ENCODE results near the gene TMEM165. TPM values are rescaled to one million over a fixed set of nuclear protein-coding genes. Genes with fewer than 3 reads are reported as not detected.

TMEM165 gene
- total and polyA plus RNA-seq, 9 of the 15 experiments (the other 6 are each of a cell fraction or from before 2014, with no cell fraction given) = 21.3 to 145 (median 96.8) TPM

DNA sequence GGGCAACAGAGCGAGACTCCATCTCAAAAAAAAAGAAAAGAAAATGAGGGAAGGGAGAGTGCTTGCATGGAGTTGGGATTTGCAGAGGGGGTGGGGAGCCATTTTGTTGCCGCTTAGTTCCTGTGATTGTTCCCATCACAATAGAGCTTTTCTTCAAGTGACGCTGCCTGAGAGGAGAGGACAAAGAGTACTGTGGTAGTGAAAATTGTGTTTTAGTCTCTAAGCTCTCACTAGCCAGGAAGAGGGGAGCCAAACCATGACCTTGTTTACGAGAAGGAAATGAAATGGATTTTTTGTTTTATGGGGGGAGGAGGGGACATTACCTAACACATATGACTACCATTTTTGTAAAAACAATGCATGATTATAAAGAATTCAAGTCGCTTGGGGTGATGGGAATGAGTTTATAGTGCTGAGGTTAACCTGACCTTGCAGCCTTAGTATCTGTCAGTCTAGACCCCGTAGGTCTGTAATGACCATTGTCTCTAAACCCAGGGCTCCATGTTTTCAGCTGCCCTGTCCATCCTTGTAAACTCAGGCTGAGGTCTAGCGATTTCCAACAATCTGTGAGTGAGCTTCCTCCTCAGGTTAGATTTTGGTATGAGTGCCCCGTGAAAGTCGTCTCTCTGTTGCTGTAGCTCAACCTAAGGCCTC lies 30.9 kb upstream of the TMEM165 start (continued):
- TF ChIP-seq, protein P1, sequence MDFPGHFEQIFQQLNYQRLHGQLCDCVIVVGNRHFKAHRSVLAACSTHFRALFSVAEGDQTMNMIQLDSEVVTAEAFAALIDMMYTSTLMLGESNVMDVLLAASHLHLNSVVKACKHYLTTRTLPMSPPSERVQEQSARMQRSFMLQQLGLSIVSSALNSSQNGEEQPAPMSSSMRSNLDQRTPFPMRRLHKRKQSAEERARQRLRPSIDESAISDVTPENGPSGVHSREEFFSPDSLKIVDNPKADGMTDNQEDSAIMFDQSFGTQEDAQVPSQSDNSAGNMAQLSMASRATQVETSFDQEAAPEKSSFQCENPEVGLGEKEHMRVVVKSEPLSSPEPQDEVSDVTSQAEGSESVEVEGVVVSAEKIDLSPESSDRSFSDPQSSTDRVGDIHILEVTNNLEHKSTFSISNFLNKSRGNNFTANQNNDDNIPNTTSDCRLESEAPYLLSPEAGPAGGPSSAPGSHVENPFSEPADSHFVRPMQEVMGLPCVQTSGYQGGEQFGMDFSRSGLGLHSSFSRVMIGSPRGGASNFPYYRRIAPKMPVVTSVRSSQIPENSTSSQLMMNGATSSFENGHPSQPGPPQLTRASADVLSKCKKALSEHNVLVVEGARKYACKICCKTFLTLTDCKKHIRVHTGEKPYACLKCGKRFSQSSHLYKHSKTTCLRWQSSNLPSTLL (IDR thresholded peaks at IDR 0.05) = no peak

DNA sequence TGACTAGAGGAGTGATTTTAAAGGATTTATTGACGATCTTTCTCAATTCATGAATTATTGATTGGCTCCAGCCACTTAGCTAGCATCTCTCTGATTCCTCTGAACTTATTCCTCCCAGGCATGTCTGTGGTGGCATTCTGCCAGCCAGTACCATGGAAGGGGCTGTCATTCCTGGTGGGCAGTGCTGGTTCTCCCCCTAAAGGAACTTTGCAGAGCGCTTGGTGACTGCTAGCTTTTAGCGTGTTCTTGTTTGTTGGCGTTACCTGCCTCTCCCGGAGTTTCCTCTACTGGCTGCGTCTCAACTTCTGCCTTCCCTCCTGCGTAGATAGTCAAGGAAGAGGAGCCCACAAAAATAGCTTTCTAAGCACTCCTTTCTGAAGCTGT lies 30.4 kb upstream of the TMEM165 start:
- Histone ChIP-seq H3K27ac (ENCODE audit: extremely low read depth, low read depth, low read length) (no peak overlapping the region), H2AFZ (ENCODE audit: low read depth, low read length) (no peak overlapping the region), H3K9ac (ENCODE audit: insufficient read depth in 1 of 2, low read depth in 2 of 2, low read length in 2 of 2) (no peak overlapping the region), H4K20me1 (replicated peaks; ENCODE audit: control insufficient read depth, insufficient read depth, low read length) (no peaks in the 10 kb centered on the region), H3K27me3 (ENCODE audit: control insufficient read depth in 2 of 2, insufficient read depth in 2 of 2, low read length in 2 of 2) (no peaks in the 10 kb centered on the region), H3K4me1 (replicated peaks in 1 of 2; ENCODE audit: control insufficient read depth in 2 of 2, insufficient read depth in 2 of 2, low read length in 2 of 2) (peaks cover 3 to 4% of the 10 kb centered on the region in 2 experiments; a peak in 2 of 5 replicates), H3K79me2 (ENCODE audit: control insufficient read depth, insufficient read depth, low read length) (no peaks in the 10 kb centered on the region), H3K36me3 (ENCODE audit: control insufficient read depth, insufficient read depth, low read length) (peaks cover 3% of the 10 kb centered on the region; the same call in 1 of the 3 replicates), H3K4me3 (no peak overlapping the region), H3K9me3 (replicated peaks; ENCODE audit: control insufficient read depth, insufficient read depth, low read depth, low read length) (no peaks in the 10 kb centered on the region), H3K9me1 (ENCODE audit: control insufficient read depth, insufficient read depth, low read length) (no peaks in the 10 kb centered on the region), H3K4me2 (ENCODE audit: insufficient read depth, low read length) (no peak overlapping the region)
- DNase-seq (ENCODE audit: extremely low read depth in 1 of 4, low spot score in 3 of 4) (no peak), ATAC-seq (no peak), FAIRE-seq (no peak)
- intact Hi-C loops (cut with micrococcal nuclease) (no loop called here), in situ Hi-C loops (cut with MboI) (no loop called here)
- TF ChIP-seq ESRRA (IDR thresholded peaks at IDR 0.05; ENCODE audit: borderline replicate concordance, low read depth) (no peak), WHSC1 (IDR thresholded peaks at IDR 0.05; ENCODE audit: low read length) (no peak), KDM1A (IDR thresholded peaks at IDR 0.05) (no peak), ZNF431 (CRISPR knock-in tag; IDR thresholded peaks at IDR 0.05) (no peak)
- TF ChIP-seq, protein P2, sequence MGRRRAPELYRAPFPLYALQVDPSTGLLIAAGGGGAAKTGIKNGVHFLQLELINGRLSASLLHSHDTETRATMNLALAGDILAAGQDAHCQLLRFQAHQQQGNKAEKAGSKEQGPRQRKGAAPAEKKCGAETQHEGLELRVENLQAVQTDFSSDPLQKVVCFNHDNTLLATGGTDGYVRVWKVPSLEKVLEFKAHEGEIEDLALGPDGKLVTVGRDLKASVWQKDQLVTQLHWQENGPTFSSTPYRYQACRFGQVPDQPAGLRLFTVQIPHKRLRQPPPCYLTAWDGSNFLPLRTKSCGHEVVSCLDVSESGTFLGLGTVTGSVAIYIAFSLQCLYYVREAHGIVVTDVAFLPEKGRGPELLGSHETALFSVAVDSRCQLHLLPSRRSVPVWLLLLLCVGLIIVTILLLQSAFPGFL (CRISPR knock-in tag; IDR thresholded peaks at IDR 0.05) = no peak
- TF ChIP-seq, protein P3, sequence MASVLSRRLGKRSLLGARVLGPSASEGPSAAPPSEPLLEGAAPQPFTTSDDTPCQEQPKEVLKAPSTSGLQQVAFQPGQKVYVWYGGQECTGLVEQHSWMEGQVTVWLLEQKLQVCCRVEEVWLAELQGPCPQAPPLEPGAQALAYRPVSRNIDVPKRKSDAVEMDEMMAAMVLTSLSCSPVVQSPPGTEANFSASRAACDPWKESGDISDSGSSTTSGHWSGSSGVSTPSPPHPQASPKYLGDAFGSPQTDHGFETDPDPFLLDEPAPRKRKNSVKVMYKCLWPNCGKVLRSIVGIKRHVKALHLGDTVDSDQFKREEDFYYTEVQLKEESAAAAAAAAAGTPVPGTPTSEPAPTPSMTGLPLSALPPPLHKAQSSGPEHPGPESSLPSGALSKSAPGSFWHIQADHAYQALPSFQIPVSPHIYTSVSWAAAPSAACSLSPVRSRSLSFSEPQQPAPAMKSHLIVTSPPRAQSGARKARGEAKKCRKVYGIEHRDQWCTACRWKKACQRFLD (CRISPR knock-in tag; IDR thresholded peaks at IDR 0.05) = no peak
- WGBS (ENCODE audit: insufficient coverage, low coverage, missing lambda C conversion rate) = 72% methylated on average over 7 of the region's 7 CpGs
- no TSS peak for BruUV-seq (replicated peaks)
- POLR2A ChIA-PET = interaction anchor here (0.6 to 1.2 kb wide), 4 partner anchors 9 to 1099 kb away, joined by 3 to 4 read pairs (median 4); no protein-coding TSS in a partner anchor
- CTCF ChIA-PET (ENCODE audit: low intra/inter-chr PET ratio) = no interaction called here
